ENCODE measurements around the gene OR2D3.
"Not testable (repeated sequence)": the region's sequence is repeated elsewhere in the genome, so short reads cannot be mapped to it uniquely, and the experiment has no call there.

The OR2D3 gene

GRCh38 chr11:6888830-6889229 is 32.0 kb upstream of the OR2D3 start:
- no peak overlapping the region for H3K4me3 ChIP-seq (ENCODE audit: low read depth, low read length)
- no peak for TF ChIP-seq CTCF (IDR thresholded peaks at IDR 0.05; ENCODE audit: borderline replicate concordance, insufficient read depth, low read depth, low read length)

GRCh38 chr11:6889835-6890234 is 31.0 kb upstream of the OR2D3 start:
- H3K4me3 ChIP-seq (ENCODE audit: low read depth, low read length): no peak overlapping the region
- no peak for TF ChIP-seq CTCF (IDR thresholded peaks at IDR 0.05; ENCODE audit: borderline replicate concordance, insufficient read depth, low read depth, low read length)

GRCh38 chr11:6892400-6892799 is 28.4 kb upstream of the OR2D3 start, which contains the start of gene OR2D2:
Gene OR2D2, minus strand, starts transcription at chr11:6892500. Its CDS starts 0 bp downstream, at chr11:6892500.
- TF ChIP-seq CTCF (IDR thresholded peaks at IDR 0.05; ENCODE audit: borderline replicate concordance, insufficient read depth, low read depth, low read length): no peak
- H3K4me3 ChIP-seq (ENCODE audit: low read depth, low read length): no peak within 1 kb of the TSS

- no peak for TF ChIP-seq CTCF (IDR thresholded peaks at IDR 0.05; ENCODE audit: borderline replicate concordance, insufficient read depth, low read depth, low read length)
- no peak overlapping the region for H3K4me3 ChIP-seq (ENCODE audit: low read depth, low read length)
Observed at GRCh38 chr11:6894097-6894496, 26.7 kb upstream of the OR2D3 start.

- no peak for TF ChIP-seq CTCF (IDR thresholded peaks at IDR 0.05; ENCODE audit: borderline replicate concordance, insufficient read depth, low read depth, low read length)
- no peak overlapping the region for H3K4me3 ChIP-seq (ENCODE audit: low read depth, low read length)
Observed at GRCh38 chr11:6895010-6895409, 25.8 kb upstream of the OR2D3 start.

GRCh38 chr11:6898911-6899310 is 21.9 kb upstream of the OR2D3 start:
- no peak overlapping the region for H3K4me3 ChIP-seq (ENCODE audit: low read depth, low read length)
- TF ChIP-seq CTCF (IDR thresholded peaks at IDR 0.05; ENCODE audit: borderline replicate concordance, insufficient read depth, low read depth, low read length): no peak

- TF ChIP-seq CTCF (IDR thresholded peaks at IDR 0.05; ENCODE audit: borderline replicate concordance, insufficient read depth, low read depth, low read length): no peak
- no peak overlapping the region for H3K4me3 ChIP-seq (ENCODE audit: low read depth, low read length)
Observed at GRCh38 chr11:6900327-6900999, 20.3 kb upstream of the OR2D3 start.

GRCh38 chr11:6904804-6905203 is 16.0 kb upstream of the OR2D3 start:
- not testable (repeated sequence) for H3K4me3 ChIP-seq (ENCODE audit: low read depth, low read length)
